HG03442 (cell line): ENCODE measurements around the gene DCD.
"Not testable (repeated sequence)": the region's sequence is repeated elsewhere in the genome, so short reads cannot be mapped to it uniquely, and the experiment has no call there.

ENCODE experiments used
- ATAC-seq: cut with Tn5 transposase; IDR thresholded peaks from one replicate; pipeline ENCODE4 v1.9.1; 2021; ENCODE audit warnings: mild to moderate bottlenecking, moderate library complexity; ENCODE audit not compliant: unreplicated experiment

The DCD gene

DNA sequence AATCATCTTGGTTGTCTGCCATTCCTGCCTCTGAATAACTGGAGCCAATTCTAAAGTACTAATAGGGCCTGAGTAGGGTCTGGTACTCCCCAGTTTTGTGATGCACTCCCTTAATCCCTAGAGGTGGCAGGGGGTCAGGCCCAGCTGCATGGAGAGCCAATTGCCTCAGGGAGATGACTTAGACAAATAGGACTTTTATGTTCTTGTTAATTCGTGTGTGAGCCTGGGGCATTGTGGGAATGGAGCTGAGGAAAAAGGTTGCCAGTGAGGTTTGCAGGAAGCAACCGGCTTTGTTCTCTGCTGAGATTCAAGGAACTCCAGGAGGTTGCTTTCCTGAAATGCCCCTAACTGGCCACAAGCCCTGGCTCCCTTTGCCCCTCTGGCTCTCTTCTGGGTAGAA lies 6.8 kb upstream of the DCD start:
- ATAC-seq: no peak

DNA sequence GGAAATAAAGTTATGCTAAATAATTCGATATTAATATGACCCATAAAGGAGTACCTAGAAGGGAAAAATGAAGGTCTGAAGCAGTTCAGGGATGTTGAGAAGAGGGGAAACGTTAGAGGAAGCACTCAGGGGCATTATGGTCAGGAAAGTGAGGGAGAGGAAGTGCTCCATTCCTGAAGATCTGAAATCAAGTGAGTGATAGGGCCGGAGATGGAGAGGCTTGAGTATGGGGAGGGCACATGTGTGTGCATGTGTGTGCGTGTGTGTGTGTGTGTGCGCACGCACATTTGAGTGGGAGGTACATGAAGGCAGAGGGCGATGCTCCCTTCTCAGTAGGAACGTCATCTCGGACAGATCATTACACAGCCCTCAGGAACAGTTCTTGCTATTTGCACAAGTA lies 4.9 kb upstream of the DCD start:
- ATAC-seq: no peak

DNA sequence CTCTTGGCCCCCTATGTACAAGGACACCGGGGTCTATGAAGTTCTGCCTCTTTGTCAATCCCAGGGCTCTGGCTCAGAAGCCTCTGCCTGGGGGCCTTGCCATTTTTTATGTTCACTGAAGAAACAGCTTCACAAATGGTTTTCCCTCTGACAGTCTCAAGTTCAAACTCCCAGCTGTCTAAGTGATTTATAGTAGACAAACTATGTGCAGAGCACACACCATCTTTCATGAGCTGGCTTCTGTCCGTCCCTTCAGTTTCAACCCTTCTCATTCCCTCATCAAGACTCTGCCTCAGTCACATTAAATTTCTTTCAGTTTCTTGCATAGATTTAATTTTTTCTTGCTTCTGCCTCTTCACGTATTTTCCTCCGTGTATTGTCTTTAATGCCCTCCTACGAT lies 2.7 kb upstream of the DCD start:
- no peak for ATAC-seq

GRCh38 chr12:54650409-54650808 lies 2.2 kb upstream of the DCD start:
- no peak for ATAC-seq

- ATAC-seq: no peak
These were observed 1.7 kb upstream of the DCD start for GRCh38 chr12:54649825-54650224.

- ATAC-seq: no peak
These were observed 6.6 kb downstream of the DCD start for GRCh38 chr12:54641554-54641953.

- ATAC-seq: no peak
These were observed 7.1 kb downstream of the DCD start for GRCh38 chr12:54641089-54641488.

DNA sequence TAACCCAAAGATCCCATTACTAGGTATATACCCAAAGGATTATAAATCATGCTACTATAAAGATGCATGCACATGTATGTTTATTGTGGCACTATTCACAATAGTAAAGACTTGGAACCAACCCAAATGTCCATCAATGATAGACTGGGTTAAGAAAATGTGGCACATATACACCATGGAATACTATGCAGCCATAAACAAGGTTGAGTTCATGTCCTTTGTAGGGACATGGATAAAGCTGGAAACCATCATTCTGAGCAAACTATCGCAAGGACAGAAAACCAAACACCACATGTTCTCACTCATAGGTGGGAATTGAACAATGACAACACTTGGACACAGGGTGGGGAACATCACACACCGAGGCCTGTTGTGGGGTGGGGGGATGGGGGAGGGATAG lies 9.1 kb downstream of the DCD start:
- not testable (repeated sequence) for ATAC-seq

DNA sequence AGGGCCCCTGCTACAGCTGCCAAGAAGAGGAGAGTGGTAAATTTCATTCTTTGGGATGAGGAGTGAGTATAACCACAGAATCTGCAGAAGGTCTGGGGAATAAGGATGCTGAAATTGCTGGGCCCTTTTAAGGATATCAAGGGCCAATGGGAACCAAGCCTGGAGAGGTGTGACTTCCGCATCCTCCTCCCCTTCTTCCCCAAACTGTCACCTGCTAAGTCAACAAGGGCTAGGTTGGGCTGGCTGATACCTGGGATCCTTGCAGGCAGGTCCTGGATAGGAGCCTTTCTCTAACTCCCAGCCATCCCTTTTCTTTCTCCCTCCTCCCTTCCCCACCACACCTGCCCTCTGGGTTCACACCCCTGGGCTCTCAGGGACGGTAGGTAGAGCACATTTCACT lies 13.4 kb downstream of the DCD start, which contains the start of gene LACRT:
LACRT (minus strand) TSS at position 101 of the 400 bp plus-strand sequence; CDS start at position 47, 54 bp downstream.
- ATAC-seq: no peak

DNA sequence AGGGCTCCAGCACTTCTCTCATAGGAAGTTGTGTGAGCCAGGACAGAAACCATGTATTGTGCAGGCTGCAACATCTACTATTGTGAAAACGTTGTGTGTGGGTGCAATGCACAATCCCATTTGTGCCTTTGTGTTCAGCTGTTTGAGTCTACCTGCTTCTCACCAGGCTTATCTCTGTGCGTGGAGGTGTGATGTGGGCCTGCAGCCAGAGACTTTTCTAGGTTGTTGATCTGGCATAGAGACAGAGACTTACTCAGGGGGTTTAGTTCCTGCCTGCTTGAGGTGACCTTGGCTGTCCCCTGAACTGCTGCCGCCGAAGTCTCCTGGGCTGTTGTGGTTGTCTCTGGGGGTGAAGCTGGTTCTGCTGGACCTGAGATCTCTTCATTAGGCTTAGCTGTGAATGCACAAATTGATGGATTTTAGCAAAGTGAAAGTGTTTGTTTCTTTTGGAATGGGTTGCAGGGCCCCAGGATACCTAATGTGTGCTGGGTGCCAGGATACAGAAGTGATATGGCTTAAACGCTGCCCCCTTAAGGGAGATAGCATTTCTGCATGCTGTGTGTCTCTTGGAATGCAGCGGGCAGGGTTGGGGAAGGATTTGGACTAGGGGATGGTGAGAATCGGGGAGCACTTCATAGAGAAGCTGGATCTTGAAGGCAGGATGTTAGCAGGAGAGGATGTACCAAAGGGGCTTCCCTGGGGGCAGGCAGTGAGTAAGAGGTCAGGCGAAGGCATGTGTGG lies 16.0 kb downstream of the DCD start:
- no peak for ATAC-seq

GRCh38 chr12:54631551-54631950 lies 16.6 kb downstream of the DCD start:
- no peak for ATAC-seq

DNA sequence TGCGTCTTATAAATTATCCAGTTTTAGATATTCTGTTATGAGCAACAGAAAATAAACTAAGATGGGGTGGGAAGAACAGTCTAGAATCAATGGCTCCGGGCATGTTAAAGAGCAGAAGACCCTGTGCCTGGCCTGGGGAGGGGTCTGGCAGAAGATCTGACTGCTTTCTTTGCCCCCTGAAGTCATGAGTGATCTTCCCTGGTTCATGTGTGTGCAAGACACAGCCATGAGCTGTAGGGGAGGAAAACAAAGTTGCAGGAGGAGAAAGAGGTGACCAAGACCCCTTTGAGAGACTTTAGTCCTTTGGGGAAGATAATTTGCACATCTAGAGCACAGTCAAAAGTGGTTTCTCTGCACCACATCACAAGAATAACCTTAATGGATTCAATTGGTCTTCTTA lies 18.2 kb downstream of the DCD start:
- ATAC-seq: no peak

DNA sequence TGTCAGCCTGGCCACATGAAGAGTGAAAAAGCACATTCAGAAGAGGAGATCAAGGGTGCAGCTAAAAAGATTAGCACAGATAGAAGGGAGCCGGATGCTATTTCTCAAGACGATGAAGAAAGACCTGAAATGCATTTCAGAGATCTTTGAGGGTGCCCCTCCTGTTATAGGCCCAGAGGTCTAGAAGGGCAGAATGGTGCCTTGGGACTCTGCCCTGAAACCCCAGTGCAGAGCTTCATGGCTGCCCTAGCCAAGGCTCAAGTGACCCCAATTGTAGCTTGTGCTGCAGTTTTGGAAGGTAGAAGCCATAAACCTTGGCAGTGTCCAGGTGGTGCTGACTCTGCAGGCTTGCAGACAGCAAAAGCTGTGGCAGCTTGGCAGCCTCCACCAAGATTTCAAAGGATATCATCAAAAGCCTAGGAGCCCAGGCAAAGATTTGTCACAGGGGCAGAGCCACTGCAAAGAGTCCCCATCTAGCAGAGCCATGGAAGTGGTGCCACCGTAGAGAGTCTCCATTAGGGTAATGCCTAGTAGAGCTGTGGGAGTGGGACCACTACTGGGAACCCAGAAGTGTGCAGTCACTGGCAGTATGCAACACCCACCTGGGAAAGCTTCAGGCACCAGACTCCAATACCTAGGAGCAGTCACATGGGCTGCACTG lies 19.8 kb downstream of the DCD start:
- no peak for ATAC-seq

DNA sequence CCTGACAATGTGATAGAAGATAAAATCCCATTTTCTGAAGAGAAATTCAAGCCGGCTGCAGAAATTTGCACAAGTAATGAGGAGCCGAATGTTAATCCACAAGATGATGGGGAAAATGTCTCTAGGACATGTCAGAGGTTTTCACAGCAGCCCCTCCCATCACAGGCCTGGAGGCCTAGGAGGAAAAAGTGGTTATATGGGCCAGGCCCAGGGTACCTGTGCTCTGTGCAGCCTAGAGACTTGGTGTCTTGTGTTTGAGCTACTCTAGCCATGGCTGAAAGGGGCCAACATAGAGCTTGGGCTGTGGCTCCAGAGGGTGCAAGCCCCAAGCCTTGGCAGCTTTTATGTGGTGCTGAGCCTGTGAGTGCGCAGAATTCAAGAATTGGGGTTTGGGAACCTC lies 20.9 kb downstream of the DCD start:
- ATAC-seq: no peak

- no peak for ATAC-seq
These were observed 22.6 kb downstream of the DCD start for GRCh38 chr12:54625598-54625997.

- ATAC-seq: no peak
These were observed 23.6 kb downstream of the DCD start for GRCh38 chr12:54624315-54625279.

DNA sequence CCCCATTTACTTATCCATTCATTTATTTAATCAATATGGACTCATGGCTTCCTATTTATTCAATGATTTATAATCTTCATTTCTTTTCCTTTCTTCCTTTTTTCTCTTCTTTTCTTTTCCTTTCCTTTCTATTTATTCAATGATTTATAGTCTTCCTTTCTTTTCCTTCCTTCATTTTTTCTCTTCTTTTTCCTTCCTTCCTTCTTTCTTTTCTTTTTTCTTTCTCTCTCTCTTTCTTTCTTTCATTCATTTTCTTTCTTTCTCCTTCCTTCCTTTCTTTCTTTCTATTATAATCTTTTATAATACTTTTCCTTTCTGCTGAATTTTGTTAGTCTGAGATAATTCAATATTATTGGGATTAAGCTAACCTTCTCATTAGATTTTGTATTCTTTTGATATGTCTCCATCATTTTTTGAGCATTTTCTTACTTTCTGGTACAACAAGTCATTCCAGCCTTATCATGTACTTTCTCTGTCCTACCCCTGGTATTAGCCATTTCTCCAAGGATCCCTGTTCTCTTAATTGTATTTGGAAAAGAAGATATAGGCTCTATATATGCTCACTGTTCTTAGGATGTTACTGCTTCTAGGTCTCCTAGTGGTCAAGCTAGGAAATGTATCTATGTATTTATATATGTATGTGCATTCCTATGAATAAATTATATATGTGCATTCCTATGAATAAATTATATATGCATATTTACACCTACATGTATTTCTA lies 25.5 kb downstream of the DCD start:
- no peak for ATAC-seq

GRCh38 chr12:54616933-54617680 lies 31.1 kb downstream of the DCD start:
- no peak for ATAC-seq

- ATAC-seq: no peak
These were observed 35.9 kb downstream of the DCD start for GRCh38 chr12:54612225-54612750.

DNA sequence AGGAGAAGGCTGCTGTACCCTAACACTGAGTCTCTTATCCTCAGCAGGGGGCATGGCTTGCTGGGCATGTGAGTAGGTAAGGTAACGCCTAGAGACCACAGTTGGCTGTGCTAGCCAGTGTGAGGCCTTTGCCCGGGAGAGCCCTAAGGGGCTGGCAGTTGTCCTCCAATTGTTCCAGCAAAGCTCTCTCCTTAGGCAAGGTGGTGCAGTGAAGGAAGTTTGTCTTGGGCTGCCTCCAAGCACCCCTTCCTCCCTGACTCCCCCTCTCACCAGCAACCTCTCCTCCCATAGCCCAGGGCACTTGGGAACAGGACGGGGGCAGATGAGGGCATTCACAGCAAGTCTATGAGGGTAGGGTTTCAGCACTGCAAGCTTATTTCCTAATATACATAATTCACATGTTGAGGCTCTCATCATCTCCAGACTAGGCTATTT lies 36.4 kb downstream of the DCD start:
- ATAC-seq: no peak
